Right lung (tissue), 5 donors: ENCODE measurements around the gene DPP7. TPM values are rescaled to one million over a fixed set of nuclear protein-coding genes. Genes with fewer than 3 reads are reported as not detected.

Experiments
- DNase-seq, 2 donors: peaks; one replicate each; pipeline ENCODE4 v3.0.0-alpha.2; 2013
- polyA plus RNA-seq, 5 donors: library from polyadenylated mRNA; unstranded; fragments of 120-200 nt; gene quantifications; one replicate each; pipeline versions ENCODE4 v1.2.1 to v1.2.3, GENCODE V29; 2013; ENCODE audit warnings: inconsistent platforms in 1 of 5, low replicate concordance in 1 of 5; ENCODE audit not compliant: insufficient read length in 5 of 5, insufficient read depth in 1 of 5

Gene DPP7
- polyA plus RNA-seq, 5 donors: 27.2 to 50.4 (median 48.6) TPM

- DNase-seq: no peak
These were observed 35.5 kb upstream of the DPP7 start for GRCh38 chr9:137149942-137150616.

- no peak for DNase-seq
These were observed 34.8 kb upstream of the DPP7 start for GRCh38 chr9:137149363-137149762.

GRCh38 chr9:137148661-137149060 lies 34.1 kb upstream of the DPP7 start:
- no peak for DNase-seq

- no peak for DNase-seq
These were observed 33.7 kb upstream of the DPP7 start for GRCh38 chr9:137148242-137148641.

- no peak for DNase-seq
These were observed 33.2 kb upstream of the DPP7 start for GRCh38 chr9:137147793-137148160.

GRCh38 chr9:137147091-137147792 lies 32.7 kb upstream of the DPP7 start:
- no peak for DNase-seq

- DNase-seq: no peak
These were observed 32.0 kb upstream of the DPP7 start for GRCh38 chr9:137146527-137146918.

GRCh38 chr9:137145731-137146526 lies 31.4 kb upstream of the DPP7 start:
- no peak for DNase-seq

GRCh38 chr9:137143459-137143858 lies 28.9 kb upstream of the DPP7 start:
- DNase-seq: no peak

GRCh38 chr9:137141976-137142936 lies 27.7 kb upstream of the DPP7 start:
- DNase-seq: no peak

GRCh38 chr9:137141050-137141810 lies 26.7 kb upstream of the DPP7 start:
- no peak for DNase-seq

- DNase-seq: no peak
These were observed 25.8 kb upstream of the DPP7 start for GRCh38 chr9:137140151-137141012.

- no peak for DNase-seq
These were observed 25.1 kb upstream of the DPP7 start for GRCh38 chr9:137139468-137140150.

GRCh38 chr9:137138722-137139467 lies 24.4 kb upstream of the DPP7 start, which contains the start of gene GRIN1:
Gene GRIN1, plus strand, starts transcription at chr9:137139154. Its CDS starts 333 bp downstream, at chr9:137139487.
- peak in 1 of 2 donors; percentile 21 for DNase-seq

- no peak for DNase-seq
These were observed 23.7 kb upstream of the DPP7 start for GRCh38 chr9:137138058-137138721.

- no peak for DNase-seq
These were observed 22.5 kb upstream of the DPP7 start for GRCh38 chr9:137136881-137137607.
